Endothelial cell of umbilical vein (primary cell): Measurements from ENCODE around the gene PRMT7. TPM values are rescaled to one million over a fixed set of nuclear protein-coding genes. Genes with fewer than 3 reads are reported as not detected.

Experiments used
- BruUV-seq: library from RNA; stranded (reverse); fragments of 400-500 nt; replicated peaks from 2 replicates; lab custom pipeline; 2021; lab: Mats Ljungman, UMichigan
- CTCF ChIA-PET: fragments of 300-600, 350-600 bp; sonication (Branson Sonifier 250); formaldehyde crosslinking; loops from one replicate; lab custom pipeline; 2021; ENCODE audit warnings: antibody characterized with exemption, inconsistent platforms; lab: Charles Lee
- POLR2A ChIA-PET: fragments of 300-600, 350-600 bp; sonication (Branson Sonifier 250); formaldehyde crosslinking; loops from one replicate; lab custom pipeline; 2021; ENCODE audit warnings: antibody characterized with exemption, inconsistent platforms; lab: Charles Lee
- DNase-seq: peaks from one replicate; pipeline ENCODE4 v3.0.0-alpha.2; 2011; ENCODE audit warnings: low read depth, low spot score
- FAIRE-seq: peaks from 2 replicates; lab custom pipeline; 2011; peaks lifted over from hg19 to GRCh38; lab: Jason Lieb, UNC
- H2AFZ ChIP-seq: 2 replicates; pipeline ENCODE4 v1.6.0; 2012; ENCODE audit warnings: low read depth, low read length, control low read depth, inconsistent platforms
- H3K27ac ChIP-seq: 2 replicates; pipeline ENCODE4 v1.5.1; 2011; ENCODE audit warnings: low read depth, mild to moderate bottlenecking, control low read depth, low read length, moderate library complexity; ENCODE audit not compliant: insufficient read depth
- H3K27me3 ChIP-seq, 2 experiments: 2 replicates each; pipeline versions ENCODE4 v1.6.0 to v1.6.1; 2011; ENCODE audit warnings: low read length in 2 of 2, mixed read lengths in 1 of 2; ENCODE audit not compliant: control insufficient read depth in 2 of 2, insufficient read depth in 2 of 2
- H3K36me3 ChIP-seq, 2 experiments: 2 replicates in 1 of 2; 3 replicates in 1 of 2; pipeline ENCODE4 v1.5.1; 2011; ENCODE audit warnings: low read length in 2 of 2, mild to moderate bottlenecking in 1 of 2, moderate library complexity in 1 of 2; ENCODE audit not compliant: control insufficient read depth in 2 of 2, insufficient read depth in 2 of 2; ENCODE audit errors: extremely low read depth in 1 of 2
- H3K4me1 ChIP-seq: 3 replicates; pipeline ENCODE4 v1.5.1; 2011; ENCODE audit warnings: mild to moderate bottlenecking, low read length; ENCODE audit not compliant: control insufficient read depth, insufficient read depth; ENCODE audit errors: extremely low read depth
- H3K4me2 ChIP-seq: 2 replicates; pipeline ENCODE4 v1.6.1; 2011; ENCODE audit warnings: low read length, control low read depth, mixed read lengths; ENCODE audit not compliant: insufficient read depth
- H3K4me3 ChIP-seq, 3 experiments: fragments of 200-600 bp in 1 of 3; sonication (generic), shearing (Covaris generic) in 1 of 3; replicated peaks in 1 of 3; 2 replicates each; pipeline ENCODE4 v1.5.1; 2011 to 2016; ENCODE audit warnings: control low read depth in 3 of 3, low read length in 3 of 3, mild to moderate bottlenecking in 2 of 3, inconsistent platforms in 1 of 3, low read depth in 1 of 3, moderate library complexity in 1 of 3; ENCODE audit not compliant: insufficient read depth in 1 of 3
- H3K79me2 ChIP-seq: 2 replicates; pipeline ENCODE4 v1.6.0; 2012; ENCODE audit warnings: low read length, inconsistent platforms; ENCODE audit not compliant: control insufficient read depth, insufficient read depth
- H3K9ac ChIP-seq: replicated peaks from 2 replicates; pipeline ENCODE3; 2011; ENCODE audit warnings: low read length, control low read depth; ENCODE audit not compliant: insufficient read depth; ENCODE audit errors: extremely low read depth
- H3K9me1 ChIP-seq: replicated peaks from 3 replicates; pipeline ENCODE4 v1.6.0; 2011; ENCODE audit warnings: mild to moderate bottlenecking, low read length; ENCODE audit not compliant: control insufficient read depth, insufficient read depth; ENCODE audit errors: extremely low read depth
- H3K9me3 ChIP-seq: replicated peaks from 2 replicates; pipeline ENCODE4 v1.5.1; 2012; ENCODE audit warnings: low read length, inconsistent platforms; ENCODE audit not compliant: control insufficient read depth, insufficient read depth
- H4K20me1 ChIP-seq: replicated peaks from 2 replicates; pipeline ENCODE3; 2011; ENCODE audit warnings: mild to moderate bottlenecking, low read length; ENCODE audit not compliant: control insufficient read depth, insufficient read depth; ENCODE audit errors: extremely low read depth
- EZH2 ChIP-seq: IDR thresholded peaks from 2 replicates; pipeline ENCODE4 v1.6.1; 2012; ENCODE audit warnings: borderline replicate concordance, low read depth, mild to moderate bottlenecking, moderate library complexity, low read length, inconsistent platforms; ENCODE audit not compliant: severe bottlenecking
- FOS ChIP-seq: IDR thresholded peaks from 2 replicates; pipeline ENCODE4 v1.6.1; 2011; ENCODE audit warnings: mild to moderate bottlenecking, low read length, moderate library complexity, borderline replicate concordance; ENCODE audit not compliant: insufficient read depth
- GATA2 ChIP-seq: IDR thresholded peaks from 2 replicates; pipeline ENCODE4 v1.7.0; 2011; ENCODE audit warnings: low read depth, mild to moderate bottlenecking, moderate library complexity, mixed read lengths, low read length; ENCODE audit not compliant: insufficient read length, insufficient read depth
- MYC ChIP-seq: IDR thresholded peaks from one replicate; pipeline ENCODE4 v1.6.1; 2011; ENCODE audit warnings: mild to moderate bottlenecking, low read depth, low read length
- POLR2A ChIP-seq: IDR thresholded peaks from 2 replicates; pipeline ENCODE4 v1.6.1; 2012; ENCODE audit warnings: low read depth, mild to moderate bottlenecking, control low read depth, low read length
- POLR2AphosphoS5 ChIP-seq: IDR thresholded peaks from 2 replicates; pipeline ENCODE4 v1.6.1; 2012; ENCODE audit warnings: low read depth, mild to moderate bottlenecking, control low read depth, low read length, moderate library complexity; ENCODE audit not compliant: insufficient read depth
- dilution Hi-C: fragments of 300-500 bp; cut with MboI; formaldehyde crosslinking; loops from one replicate; pipeline ENCODE4 v1.15.0; 2019; ENCODE audit warnings: low sequenced_read_pairs; ENCODE audit not compliant: extremely low pct_ligation_motif_present
- intact Hi-C: fragments of 100-400 bp; cut with micrococcal nuclease; formaldehyde crosslinking; loops from one replicate; pipeline ENCODE4 v1.10.0; 2022
- polyA plus RNA-seq, 4 experiments: library from polyadenylated mRNA; depleted of rRNA in 3 of 4; stranded (reverse) in 3 of 4; unstranded in 1 of 4; fragments of >200 nt; gene quantifications; 2 replicates each; pipeline versions ENCODE4 v1.2.1 to v1.2.3, GENCODE V29; 2011 to 2012; ENCODE audit warnings: missing spikeins in 1 of 4
- total RNA-seq: library from RNA; stranded (reverse); gene quantifications from 2 replicates; pipeline ENCODE4 v1.2.3, GENCODE V29; 2021
- TF ChIP-seq, protein P1 (sequence below), 2 donors: IDR thresholded peaks; 1 replicate in 1 of 2; 2 replicates in 1 of 2; pipeline ENCODE4 v1.5.1; 2011; ENCODE audit warnings: low read length in 2 of 2, mild to moderate bottlenecking in 2 of 2, moderate library complexity in 2 of 2, control low read depth in 1 of 2, inconsistent platforms in 1 of 2, low read depth in 1 of 2; ENCODE audit not compliant: insufficient read depth in 1 of 2; ENCODE audit errors: extremely low read depth in 1 of 2

The PRMT7 gene
- total and polyA plus RNA-seq, 2 donors (not counting 3 experiments of a cell fraction or from before 2014, with no cell fraction given) = 43.4 to 57.9 TPM

DNA sequence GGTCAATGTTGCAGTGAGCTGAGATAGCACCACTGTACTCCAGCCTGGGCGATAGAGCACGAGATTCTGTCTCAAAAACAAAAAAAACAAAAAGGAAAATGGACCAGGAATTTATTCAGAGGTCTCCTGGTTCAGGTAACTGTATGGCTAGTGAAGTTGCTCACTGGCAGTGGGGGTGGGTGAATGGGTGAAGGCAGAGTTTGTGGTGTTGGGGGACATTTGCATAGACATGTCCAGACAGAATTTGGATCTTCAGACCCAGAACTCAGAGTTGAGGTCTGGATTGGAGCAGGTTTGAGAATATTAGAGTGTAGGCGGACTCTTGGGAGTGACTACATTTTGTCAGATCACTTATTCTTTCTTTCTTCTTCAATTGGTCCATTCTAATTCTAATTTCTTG is 82.5 kb downstream of the PRMT7 start:
- CTCF ChIA-PET = interaction anchor here (1.6 kb wide), 1 partner anchor 11 kb away, joined by 4 read pairs; no protein-coding TSS in a partner anchor
- no peak for DNase-seq
- Histone ChIP-seq H3K27ac (no peak overlapping the region), H3K79me2 (no peaks in the 10 kb centered on the region), H3K4me3 (no peak overlapping the region), H2AFZ (no peak overlapping the region), H3K36me3 (no peaks in the 10 kb centered on the region), H3K4me2 (no peak overlapping the region), H3K4me1 (no peaks in the 10 kb centered on the region), H3K9ac (no peak overlapping the region), H3K27me3 (peaks cover 4 to 6% of the 10 kb centered on the region in 2 experiments), H3K9me1 (no peaks in the 10 kb centered on the region), H4K20me1 (no peaks in the 10 kb centered on the region), H3K9me3 (no peaks in the 10 kb centered on the region)
- TF ChIP-seq, protein P1, sequence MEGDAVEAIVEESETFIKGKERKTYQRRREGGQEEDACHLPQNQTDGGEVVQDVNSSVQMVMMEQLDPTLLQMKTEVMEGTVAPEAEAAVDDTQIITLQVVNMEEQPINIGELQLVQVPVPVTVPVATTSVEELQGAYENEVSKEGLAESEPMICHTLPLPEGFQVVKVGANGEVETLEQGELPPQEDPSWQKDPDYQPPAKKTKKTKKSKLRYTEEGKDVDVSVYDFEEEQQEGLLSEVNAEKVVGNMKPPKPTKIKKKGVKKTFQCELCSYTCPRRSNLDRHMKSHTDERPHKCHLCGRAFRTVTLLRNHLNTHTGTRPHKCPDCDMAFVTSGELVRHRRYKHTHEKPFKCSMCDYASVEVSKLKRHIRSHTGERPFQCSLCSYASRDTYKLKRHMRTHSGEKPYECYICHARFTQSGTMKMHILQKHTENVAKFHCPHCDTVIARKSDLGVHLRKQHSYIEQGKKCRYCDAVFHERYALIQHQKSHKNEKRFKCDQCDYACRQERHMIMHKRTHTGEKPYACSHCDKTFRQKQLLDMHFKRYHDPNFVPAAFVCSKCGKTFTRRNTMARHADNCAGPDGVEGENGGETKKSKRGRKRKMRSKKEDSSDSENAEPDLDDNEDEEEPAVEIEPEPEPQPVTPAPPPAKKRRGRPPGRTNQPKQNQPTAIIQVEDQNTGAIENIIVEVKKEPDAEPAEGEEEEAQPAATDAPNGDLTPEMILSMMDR (IDR thresholded peaks at IDR 0.05; ENCODE audit: extremely low read depth in 1 of 2, insufficient read depth in 1 of 2, low read depth in 1 of 2, low read length in 2 of 2) = no peak
- no peak for TF ChIP-seq FOS
- TF ChIP-seq EZH2 = no peak
- no peak for TF ChIP-seq GATA2
- no peak for TF ChIP-seq POLR2AphosphoS5
- TF ChIP-seq MYC = no peak
- TF ChIP-seq POLR2A = no peak
- no peak for FAIRE-seq
- POLR2A ChIA-PET = no interaction called here
- intact Hi-C loops = no loop called here
- BruUV-seq = no TSS peak
- dilution Hi-C loops = no loop called here
